BE2C (cell line): ENCODE results near the gene TPCN2.

Source experiments
- DNase-seq: peaks from one replicate; pipeline ENCODE4 v3.0.0-alpha.2; 2020
- H3K27me3 ChIP-seq: fragments of 250-450 bp; sonication (Bioruptor Pico); 2 replicates; pipeline ENCODE4 v1.5.1; 2020; ENCODE audit warnings: mild to moderate bottlenecking
- H3K36me3 ChIP-seq: fragments of 250-450 bp; sonication (Bioruptor Pico); 2 replicates; pipeline ENCODE4 v1.5.1; 2020; ENCODE audit warnings: mild to moderate bottlenecking
- H3K4me1 ChIP-seq: fragments of 250-450 bp; sonication (Bioruptor Pico); 2 replicates; pipeline ENCODE4 v1.5.1; 2020
- H3K4me3 ChIP-seq: 2 replicates; pipeline ENCODE4 v1.5.1; 2011; ENCODE audit warnings: low read depth, low read length
- H3K9me3 ChIP-seq: fragments of 250-450 bp; sonication (Bioruptor Pico); 2 replicates; pipeline ENCODE4 v1.5.1; 2020
- TF ChIP-seq, protein P1 (sequence below): IDR thresholded peaks from 2 replicates; pipeline ENCODE4 v1.5.1; 2012; ENCODE audit warnings: mild to moderate bottlenecking, low read depth, low read length

Gene TPCN2

DNA sequence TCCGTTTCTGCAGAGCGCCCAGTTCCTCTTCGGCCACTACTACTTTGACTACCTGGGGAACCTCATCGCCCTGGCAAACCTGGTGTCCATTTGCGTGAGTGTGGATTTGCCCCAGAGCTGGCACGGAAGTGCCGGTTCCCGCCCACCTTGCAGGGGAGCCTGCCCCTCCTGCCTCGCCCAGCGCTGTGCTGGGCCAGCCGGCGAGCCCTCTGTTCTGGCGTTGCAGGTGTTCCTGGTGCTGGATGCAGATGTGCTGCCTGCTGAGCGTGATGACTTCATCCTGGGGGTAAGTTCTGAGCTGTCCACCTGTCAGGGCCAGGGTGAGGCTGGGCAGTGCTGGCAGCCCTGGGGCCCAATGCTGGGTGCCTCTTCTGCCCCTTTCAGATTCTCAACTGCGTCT lies 29.8 kb downstream of the TPCN2 start:
- TF ChIP-seq, protein P1, sequence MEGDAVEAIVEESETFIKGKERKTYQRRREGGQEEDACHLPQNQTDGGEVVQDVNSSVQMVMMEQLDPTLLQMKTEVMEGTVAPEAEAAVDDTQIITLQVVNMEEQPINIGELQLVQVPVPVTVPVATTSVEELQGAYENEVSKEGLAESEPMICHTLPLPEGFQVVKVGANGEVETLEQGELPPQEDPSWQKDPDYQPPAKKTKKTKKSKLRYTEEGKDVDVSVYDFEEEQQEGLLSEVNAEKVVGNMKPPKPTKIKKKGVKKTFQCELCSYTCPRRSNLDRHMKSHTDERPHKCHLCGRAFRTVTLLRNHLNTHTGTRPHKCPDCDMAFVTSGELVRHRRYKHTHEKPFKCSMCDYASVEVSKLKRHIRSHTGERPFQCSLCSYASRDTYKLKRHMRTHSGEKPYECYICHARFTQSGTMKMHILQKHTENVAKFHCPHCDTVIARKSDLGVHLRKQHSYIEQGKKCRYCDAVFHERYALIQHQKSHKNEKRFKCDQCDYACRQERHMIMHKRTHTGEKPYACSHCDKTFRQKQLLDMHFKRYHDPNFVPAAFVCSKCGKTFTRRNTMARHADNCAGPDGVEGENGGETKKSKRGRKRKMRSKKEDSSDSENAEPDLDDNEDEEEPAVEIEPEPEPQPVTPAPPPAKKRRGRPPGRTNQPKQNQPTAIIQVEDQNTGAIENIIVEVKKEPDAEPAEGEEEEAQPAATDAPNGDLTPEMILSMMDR = no peak
- no peaks in the 10 kb centered on the region; the same call in 1 of the 2 replicates for H3K4me1 ChIP-seq
- no peaks in the 10 kb centered on the region; the same call in none of the 2 replicates for H3K36me3 ChIP-seq
- H3K9me3 ChIP-seq = no peaks in the 10 kb centered on the region
- DNase-seq = no peak
- no peak overlapping the region for H3K4me3 ChIP-seq
- no peaks in the 10 kb centered on the region for H3K27me3 ChIP-seq

DNA sequence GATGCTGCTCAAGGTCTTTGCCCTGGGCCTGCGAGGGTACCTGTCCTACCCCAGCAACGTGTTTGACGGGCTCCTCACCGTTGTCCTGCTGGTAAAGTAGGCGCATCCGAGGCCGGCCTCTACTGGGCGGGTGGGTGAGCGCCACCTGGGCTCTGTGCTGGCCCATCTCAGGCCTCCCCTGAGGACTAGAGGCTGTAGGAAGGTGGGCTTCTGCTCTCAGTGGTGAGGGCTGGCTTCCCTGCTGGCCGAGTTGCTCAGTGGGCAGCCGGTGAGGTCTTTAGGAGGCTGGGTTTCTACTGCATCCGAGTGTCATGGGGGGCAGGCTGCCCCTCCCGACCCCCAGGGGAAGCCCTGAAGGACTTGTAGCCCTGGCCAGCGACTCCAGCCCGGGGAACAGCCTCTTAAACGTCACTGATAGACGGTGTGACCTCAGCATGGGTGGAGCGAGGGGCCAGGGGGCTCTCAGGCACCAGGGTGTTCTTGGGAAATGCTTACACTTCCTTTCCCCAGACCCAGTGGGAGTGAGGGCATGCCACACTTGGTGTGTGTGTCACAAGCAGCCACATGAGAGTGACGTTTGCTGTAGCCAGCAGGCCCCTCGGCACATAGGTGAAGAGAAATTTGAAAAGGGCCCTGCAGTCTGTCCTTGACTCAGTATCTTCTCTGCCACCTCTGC lies 30.3 kb downstream of the TPCN2 start:
- Histone ChIP-seq H3K36me3 (no peaks in the 10 kb centered on the region; the same call in 1 of the 2 replicates), H3K4me1 (no peaks in the 10 kb centered on the region), H3K9me3 (no peaks in the 10 kb centered on the region), H3K27me3 (no peaks in the 10 kb centered on the region), H3K4me3 (no peak overlapping the region)
- TF ChIP-seq, protein P1 = no peak
- no peak for DNase-seq

DNA sequence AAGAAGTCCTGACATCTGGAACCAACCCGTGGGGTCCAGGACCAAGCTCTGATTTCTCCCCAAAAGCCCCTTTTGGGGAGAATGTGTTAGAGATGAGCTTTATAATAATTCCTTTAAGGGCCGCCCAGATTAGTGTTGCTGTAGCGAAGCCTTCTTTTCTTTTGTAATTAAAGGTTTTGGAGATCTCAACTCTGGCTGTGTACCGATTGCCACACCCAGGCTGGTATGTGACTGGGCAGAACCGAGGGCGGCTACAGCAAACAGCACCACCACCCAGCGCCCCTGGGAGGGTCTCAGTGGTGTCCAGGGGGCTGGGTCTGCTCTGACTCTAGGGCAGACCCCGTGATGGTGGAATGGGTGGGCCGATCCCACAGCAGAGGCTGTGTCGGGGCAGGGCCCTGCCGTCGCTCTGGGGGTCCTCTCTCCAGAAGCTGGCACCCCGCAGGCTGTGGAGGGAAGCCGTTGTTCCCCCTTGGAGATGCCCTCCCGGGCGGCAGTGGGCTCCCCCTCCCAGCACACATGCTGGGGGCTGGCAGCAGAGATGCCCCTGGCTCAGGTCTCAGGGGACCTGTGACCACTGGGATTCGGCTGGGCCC lies 31.0 kb downstream of the TPCN2 start:
- Histone ChIP-seq H3K36me3 (no peaks in the 10 kb centered on the region; the same call in 1 of the 2 replicates), H3K27me3 (no peaks in the 10 kb centered on the region), H3K4me3 (no peak overlapping the region), H3K4me1 (no peaks in the 10 kb centered on the region), H3K9me3 (no peaks in the 10 kb centered on the region)
- DNase-seq = no peak
- TF ChIP-seq, protein P1 = no peak

DNA sequence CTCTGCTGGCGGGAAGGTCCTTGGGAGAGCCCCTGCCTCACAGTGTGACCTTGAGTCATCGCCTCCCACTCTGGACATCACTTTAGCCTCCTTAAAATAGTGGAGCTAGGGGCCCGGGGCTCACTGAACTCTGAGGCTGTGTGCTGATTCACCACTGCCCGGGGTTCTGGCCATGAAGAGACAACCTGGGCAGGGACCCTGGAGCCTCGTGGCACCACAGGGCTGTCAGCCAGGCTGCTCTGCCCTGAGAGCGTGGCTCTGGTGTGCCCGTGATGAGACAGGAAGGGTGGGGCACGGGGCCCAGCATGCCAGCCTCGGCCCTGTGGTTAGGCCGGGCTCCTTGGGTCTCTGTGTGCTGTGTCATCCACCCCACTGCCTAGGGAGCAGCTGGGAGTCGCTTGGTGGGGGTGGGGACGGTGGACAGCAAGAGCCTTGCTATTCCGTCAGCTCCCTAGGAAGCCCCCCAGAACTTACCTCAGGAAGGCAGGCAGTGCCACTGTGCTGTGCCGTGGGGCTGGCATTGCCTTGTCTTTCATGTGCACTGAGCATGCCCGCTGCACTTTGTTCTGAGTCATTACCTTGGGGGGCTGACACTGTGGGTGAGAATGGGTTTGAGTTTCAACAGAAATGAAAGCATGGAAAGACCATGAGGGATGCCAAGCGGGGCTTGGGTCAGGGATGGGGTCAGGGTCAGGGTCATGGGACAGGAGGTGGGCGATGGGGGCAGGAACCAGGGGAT lies 31.7 kb downstream of the TPCN2 start:
- H3K4me3 ChIP-seq = no peak overlapping the region
- no peaks in the 10 kb centered on the region for H3K27me3 ChIP-seq
- TF ChIP-seq, protein P1 = no peak
- no peaks in the 10 kb centered on the region for H3K4me1 ChIP-seq
- no peaks in the 10 kb centered on the region; the same call in 1 of the 2 replicates for H3K36me3 ChIP-seq
- H3K9me3 ChIP-seq = no peaks in the 10 kb centered on the region
- DNase-seq = no peak

DNA sequence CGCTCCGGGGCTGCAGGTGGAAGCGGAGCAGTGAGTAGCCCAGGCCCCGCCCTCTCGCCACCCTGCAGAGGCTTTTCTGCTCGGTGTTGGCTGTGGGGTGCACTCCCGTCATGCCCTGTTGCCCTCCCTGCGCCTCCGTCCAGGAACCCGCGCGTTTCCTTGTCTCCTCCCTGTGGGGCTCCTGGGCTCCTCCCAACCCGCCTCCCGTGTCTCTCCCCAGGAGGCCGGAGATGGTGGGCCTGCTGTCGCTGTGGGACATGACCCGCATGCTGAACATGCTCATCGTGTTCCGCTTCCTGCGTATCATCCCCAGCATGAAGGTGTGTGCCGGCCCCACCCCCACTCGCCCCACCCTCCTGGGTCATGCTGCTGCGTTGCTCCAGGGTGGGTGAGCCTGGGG lies 32.4 kb downstream of the TPCN2 start:
- TF ChIP-seq, protein P1 = no peak
- DNase-seq = no peak
- Histone ChIP-seq H3K36me3 (peaks cover 6% of the 10 kb centered on the region; the same call in 1 of the 2 replicates), H3K9me3 (no peaks in the 10 kb centered on the region), H3K4me1 (no peaks in the 10 kb centered on the region), H3K4me3 (no peak overlapping the region), H3K27me3 (no peaks in the 10 kb centered on the region)
